ENCODE measurements around the gene SULT1B1. TPM values are rescaled to one million over a fixed set of nuclear protein-coding genes. Genes with fewer than 3 reads are reported as not detected.

Gene SULT1B1
- total RNA-seq, 3 donors from 2014 or later: 115 to 306 (median 224) TPM

DNA sequence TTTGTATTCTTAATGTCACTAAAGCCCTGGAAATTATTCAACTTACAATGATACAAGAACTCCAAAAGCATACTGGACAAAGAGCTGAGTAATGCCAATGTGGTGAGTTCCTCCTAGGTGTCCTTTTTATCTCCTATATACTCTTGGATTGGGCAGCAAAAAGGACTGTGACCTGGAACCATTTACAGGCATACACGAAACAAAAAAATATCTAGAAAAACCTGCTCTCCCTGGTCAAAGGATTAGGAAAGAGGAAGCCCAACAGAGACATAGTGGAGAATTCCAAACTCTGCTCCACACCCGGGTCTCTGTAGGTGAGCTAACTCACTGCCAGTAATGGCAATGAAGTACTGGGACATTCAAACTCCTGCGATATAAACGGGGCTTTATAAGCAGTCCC lies 25.3 kb downstream of the SULT1B1 start:
- intact Hi-C loops (cut with DNase I, micrococcal nuclease): no loop called here

DNA sequence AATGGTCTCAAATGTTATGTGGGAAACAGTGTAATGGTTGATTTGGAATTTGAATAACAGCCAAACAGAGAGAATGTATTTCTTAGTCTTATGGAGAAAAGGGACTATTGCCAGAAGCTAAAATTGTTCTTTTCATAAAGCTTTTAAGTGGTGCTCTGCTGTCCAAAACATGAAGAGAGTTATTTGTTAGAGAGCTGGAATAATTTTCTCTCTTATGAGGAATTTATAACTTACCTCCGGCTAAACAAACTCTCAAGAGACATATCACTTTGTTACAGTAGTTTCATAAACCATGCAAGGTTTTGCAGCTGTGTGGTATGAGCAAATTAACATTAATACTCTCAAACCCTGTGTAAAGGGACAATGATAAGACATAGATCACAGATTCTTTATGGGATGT lies 28.6 kb downstream of the SULT1B1 start:
- TF ChIP-seq, protein P1, sequence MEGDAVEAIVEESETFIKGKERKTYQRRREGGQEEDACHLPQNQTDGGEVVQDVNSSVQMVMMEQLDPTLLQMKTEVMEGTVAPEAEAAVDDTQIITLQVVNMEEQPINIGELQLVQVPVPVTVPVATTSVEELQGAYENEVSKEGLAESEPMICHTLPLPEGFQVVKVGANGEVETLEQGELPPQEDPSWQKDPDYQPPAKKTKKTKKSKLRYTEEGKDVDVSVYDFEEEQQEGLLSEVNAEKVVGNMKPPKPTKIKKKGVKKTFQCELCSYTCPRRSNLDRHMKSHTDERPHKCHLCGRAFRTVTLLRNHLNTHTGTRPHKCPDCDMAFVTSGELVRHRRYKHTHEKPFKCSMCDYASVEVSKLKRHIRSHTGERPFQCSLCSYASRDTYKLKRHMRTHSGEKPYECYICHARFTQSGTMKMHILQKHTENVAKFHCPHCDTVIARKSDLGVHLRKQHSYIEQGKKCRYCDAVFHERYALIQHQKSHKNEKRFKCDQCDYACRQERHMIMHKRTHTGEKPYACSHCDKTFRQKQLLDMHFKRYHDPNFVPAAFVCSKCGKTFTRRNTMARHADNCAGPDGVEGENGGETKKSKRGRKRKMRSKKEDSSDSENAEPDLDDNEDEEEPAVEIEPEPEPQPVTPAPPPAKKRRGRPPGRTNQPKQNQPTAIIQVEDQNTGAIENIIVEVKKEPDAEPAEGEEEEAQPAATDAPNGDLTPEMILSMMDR (IDR thresholded peaks at IDR 0.05): no peak
- no peaks in the 10 kb centered on the region for H3K36me3 ChIP-seq (ENCODE audit: low read depth)

More for the DNA sequence above, 25.3 kb downstream of the SULT1B1 start:
- no peak overlapping the region for H3K4me3 ChIP-seq
- ATAC-seq (no peak), DNase-seq (no peak)
- no peaks in the 10 kb centered on the region for H3K4me1 ChIP-seq (ENCODE audit: low read depth)
- no peaks in the 10 kb centered on the region for H3K9me3 ChIP-seq
- no peaks in the 10 kb centered on the region for H3K36me3 ChIP-seq (ENCODE audit: low read depth)
- TF ChIP-seq, protein P1 (IDR thresholded peaks at IDR 0.05): no peak

DNA sequence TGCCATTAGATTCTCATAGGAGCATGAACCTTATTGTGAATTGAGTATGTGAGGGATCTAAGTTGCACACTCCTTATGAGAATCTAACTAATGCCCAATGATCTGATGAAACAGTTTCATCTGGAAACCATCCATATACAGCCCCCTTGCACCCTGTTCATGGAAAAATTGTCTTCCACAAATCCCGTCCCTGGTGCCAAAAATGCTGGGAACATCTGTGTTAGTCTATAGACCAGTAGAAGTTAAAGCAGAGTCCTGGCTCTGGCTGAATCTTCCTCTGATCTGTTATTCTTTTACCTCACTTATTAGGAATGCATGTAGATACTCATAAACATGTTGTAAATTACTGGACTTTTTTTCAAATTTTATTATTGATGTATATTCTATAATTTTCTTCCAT lies 29.2 kb downstream of the SULT1B1 start:
- no peaks in the 10 kb centered on the region for H3K9me3 ChIP-seq
- no peak for DNase-seq
- no peak for ATAC-seq
- no peak overlapping the region for H3K4me3 ChIP-seq
- intact Hi-C loops (cut with DNase I, micrococcal nuclease): no loop called here
- no peaks in the 10 kb centered on the region for H3K36me3 ChIP-seq (ENCODE audit: low read depth)
- no peaks in the 10 kb centered on the region for H3K4me1 ChIP-seq (ENCODE audit: low read depth)
- TF ChIP-seq, protein P1 (IDR thresholded peaks at IDR 0.05): no peak

More for the DNA sequence above, 28.6 kb downstream of the SULT1B1 start:
- Histone ChIP-seq H3K9me3 (no peaks in the 10 kb centered on the region), H3K4me1 (ENCODE audit: low read depth) (no peaks in the 10 kb centered on the region), H3K4me3 (no peak overlapping the region)
- ATAC-seq (no peak), DNase-seq (no peak)
- intact Hi-C loops (cut with DNase I, micrococcal nuclease): no loop called here

DNA sequence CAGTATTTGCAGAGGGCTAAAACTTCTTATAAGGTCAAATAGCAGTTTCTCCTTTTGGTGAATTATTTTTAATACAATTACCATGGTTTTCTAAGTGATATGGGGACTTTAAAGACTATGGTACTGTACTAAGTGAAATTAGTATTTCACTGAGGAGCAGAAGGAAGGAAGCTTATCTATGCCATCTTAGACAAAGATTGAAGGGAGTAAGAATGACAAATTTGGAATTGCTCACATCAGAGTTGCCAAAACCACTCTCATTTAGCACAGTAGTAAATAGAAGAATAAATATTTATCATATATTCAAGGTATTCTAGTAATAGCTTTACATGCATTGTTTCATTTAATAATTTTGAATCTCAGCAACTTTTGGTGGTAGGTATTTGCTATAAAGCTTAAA lies 30.4 kb downstream of the SULT1B1 start:
- no peak for ATAC-seq

DNA sequence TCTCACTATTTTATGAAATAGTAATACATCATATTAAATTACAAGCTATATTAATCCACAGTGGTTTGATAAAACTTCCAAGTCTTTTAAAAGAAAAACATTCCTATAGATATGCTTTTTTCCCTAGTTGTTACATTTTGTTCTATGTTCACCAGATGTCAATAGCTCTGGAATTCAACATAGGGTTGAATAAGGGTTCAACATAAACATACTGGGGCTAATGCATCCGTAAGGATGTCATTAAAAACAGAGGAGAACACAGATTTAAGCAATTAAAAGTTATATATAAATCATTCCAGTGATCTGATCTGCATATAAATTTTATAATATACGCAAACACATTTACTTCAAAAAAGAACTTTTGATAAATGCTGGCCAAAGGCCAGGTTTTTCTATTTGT lies 32.5 kb downstream of the SULT1B1 start:
- TF ChIP-seq, protein P1 (IDR thresholded peaks at IDR 0.05): no peak
- ATAC-seq (no peak), DNase-seq (no peak)
- intact Hi-C loops (cut with DNase I, micrococcal nuclease): no loop called here
- Histone ChIP-seq H3K36me3 (ENCODE audit: low read depth) (no peaks in the 10 kb centered on the region), H3K4me1 (ENCODE audit: low read depth) (no peaks in the 10 kb centered on the region), H3K9me3 (no peaks in the 10 kb centered on the region), H3K4me3 (no peak overlapping the region)

More for the DNA sequence above, 30.4 kb downstream of the SULT1B1 start:
- Histone ChIP-seq H3K4me1 (ENCODE audit: low read depth) (no peaks in the 10 kb centered on the region), H3K36me3 (ENCODE audit: low read depth) (no peaks in the 10 kb centered on the region), H3K9me3 (no peaks in the 10 kb centered on the region), H3K4me3 (no peak overlapping the region)
- no peak for DNase-seq
- intact Hi-C loops (cut with DNase I, micrococcal nuclease): no loop called here
- TF ChIP-seq, protein P1 (IDR thresholded peaks at IDR 0.05): no peak

DNA sequence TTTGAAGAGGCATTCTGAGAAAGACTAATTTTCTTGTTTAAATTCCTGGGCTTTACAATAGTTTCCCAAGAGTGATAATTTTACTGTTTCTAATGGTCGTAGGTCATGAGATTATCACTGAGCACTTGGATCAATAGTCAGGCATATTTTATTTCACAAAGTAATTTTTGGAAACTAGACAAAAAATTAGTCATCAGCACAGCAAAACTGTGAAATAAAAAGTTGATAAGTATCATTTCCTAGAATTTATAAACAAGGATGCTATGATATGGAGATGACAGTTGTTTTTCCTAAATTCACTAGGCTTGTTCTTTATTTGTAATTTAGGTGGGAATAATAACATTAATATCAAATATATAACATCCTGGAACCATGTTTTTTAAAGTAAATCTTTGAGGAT lies 33.0 kb downstream of the SULT1B1 start:
- Histone ChIP-seq H3K4me1 (ENCODE audit: low read depth) (no peaks in the 10 kb centered on the region), H3K9me3 (no peaks in the 10 kb centered on the region), H3K36me3 (ENCODE audit: low read depth) (no peaks in the 10 kb centered on the region), H3K4me3 (no peak overlapping the region)
- no peak for DNase-seq
- ATAC-seq: no peak
- TF ChIP-seq, protein P1 (IDR thresholded peaks at IDR 0.05): no peak
- intact Hi-C loops (cut with DNase I, micrococcal nuclease): no loop called here
